MM.1S (cell line): ENCODE measurements around the gene CNIH3.

Source experiments
- DNase-seq: peaks from one replicate; pipeline ENCODE4 v3.0.0-alpha.2; 2015
- H2AFZ ChIP-seq: fragments of 300-600 bp; sonication (generic); 2 replicates; pipeline ENCODE4 v1.6.0; 2016; ENCODE audit warnings: antibody characterized with exemption, low read length
- H3F3A ChIP-seq: fragments of 300-600 bp; sonication (generic); 2 replicates; pipeline ENCODE4 v1.6.1; 2016; ENCODE audit warnings: mild to moderate bottlenecking, antibody characterized with exemption, low read length, moderate library complexity, mixed read lengths; ENCODE audit not compliant: insufficient read depth
- H3K27ac ChIP-seq: fragments of 300-600 bp; sonication (generic); 2 replicates; pipeline ENCODE4 v1.5.1; 2016; ENCODE audit warnings: mild to moderate bottlenecking, low read length
- H3K27me3 ChIP-seq: fragments of 300-600 bp; sonication (generic); replicated peaks from 2 replicates; pipeline ENCODE4 v1.6.0; 2016; ENCODE audit warnings: low read length; ENCODE audit not compliant: insufficient read depth
- H3K36me3 ChIP-seq: fragments of 300-600 bp; sonication (generic); replicated peaks from 2 replicates; pipeline ENCODE4 v1.6.1; 2016; ENCODE audit warnings: mild to moderate bottlenecking, low read length, mixed read lengths; ENCODE audit not compliant: insufficient read depth
- H3K4me1 ChIP-seq: fragments of 300-600 bp; sonication (generic); 2 replicates; pipeline ENCODE4 v1.6.1; 2016; ENCODE audit warnings: low read length, mixed read lengths
- H3K4me2 ChIP-seq: fragments of 300-600 bp; sonication (generic); 2 replicates; pipeline ENCODE4 v1.6.0; 2016; ENCODE audit warnings: low read depth, low read length
- H3K4me3 ChIP-seq: fragments of 300-600 bp; sonication (generic); 2 replicates; pipeline ENCODE4 v1.5.1; 2016; ENCODE audit warnings: low read length, mixed read lengths
- H3K79me2 ChIP-seq: fragments of 300-600 bp; sonication (generic); 2 replicates; pipeline ENCODE4 v1.6.1; 2016; ENCODE audit warnings: mixed run types, low read length, mixed read lengths
- H3K9ac ChIP-seq: fragments of 300-600 bp; sonication (generic); 2 replicates; pipeline ENCODE4 v1.6.1; 2016; ENCODE audit warnings: low read length, mixed read lengths
- H3K9me2 ChIP-seq: fragments of 300-600 bp; sonication (generic); replicated peaks from 2 replicates; pipeline ENCODE4 v1.6.1; 2016; ENCODE audit warnings: mild to moderate bottlenecking, low read length, mixed read lengths; ENCODE audit not compliant: insufficient read depth
- H3K9me3 ChIP-seq: fragments of 300-600 bp; sonication (generic); replicated peaks from 2 replicates; pipeline ENCODE4 v1.6.1; 2016; ENCODE audit warnings: mild to moderate bottlenecking, low read length, mixed read lengths; ENCODE audit not compliant: insufficient read depth
- H4K20me1 ChIP-seq: fragments of 300-600 bp; sonication (generic); 2 replicates; pipeline ENCODE4 v1.6.1; 2016; ENCODE audit warnings: mild to moderate bottlenecking, low read length, moderate library complexity, mixed read lengths; ENCODE audit not compliant: insufficient read depth
- CTCF ChIP-seq: fragments of 300-600 bp; sonication (generic); IDR thresholded peaks from 2 replicates; pipeline ENCODE4 v1.5.1; 2016; ENCODE audit warnings: antibody characterized with exemption, low read length, mixed read lengths
- EZH2 ChIP-seq: fragments of 300-600 bp; sonication (generic); optimal IDR thresholded peaks from 2 replicates; pipeline ENCODE3; 2017; ENCODE audit warnings: low read depth, mild to moderate bottlenecking, antibody characterized with exemption, low read length, mixed read lengths
- EZH2phosphoT487 ChIP-seq: fragments of 300-600 bp; sonication (generic); IDR thresholded peaks from 2 replicates; pipeline ENCODE4 v1.6.1; 2018; ENCODE audit warnings: antibody characterized with exemption, low read length

CNIH3 gene

GRCh38 chr1:224666913-224667312 lies 50.8 kb downstream of the CNIH3 start:
- Histone ChIP-seq H3K27me3 (no peaks in the 10 kb centered on the region), H2AFZ (no peak overlapping the region), H3K4me3 (no peak overlapping the region), H3F3A (no peaks in the 10 kb centered on the region), H3K27ac (no peak overlapping the region), H3K9ac (no peak overlapping the region), H3K79me2 (no peaks in the 10 kb centered on the region), H3K4me1 (no peaks in the 10 kb centered on the region), H3K36me3 (no peaks in the 10 kb centered on the region), H3K9me3 (no peaks in the 10 kb centered on the region), H3K9me2 (no peaks in the 10 kb centered on the region), H3K4me2 (no peak overlapping the region), H4K20me1 (no peaks in the 10 kb centered on the region)
- DNase-seq, result no peak
- TF ChIP-seq EZH2 (no peak), EZH2phosphoT487 (no peak), CTCF (no peak)

- no peak for TF ChIP-seq EZH2
- TF ChIP-seq EZH2phosphoT487, result no peak
- no peak for TF ChIP-seq CTCF
- no peak for DNase-seq
- Histone ChIP-seq H2AFZ (no peak overlapping the region), H3K4me3 (no peak overlapping the region), H3K9me3 (no peaks in the 10 kb centered on the region), H3K79me2 (no peaks in the 10 kb centered on the region), H3K4me2 (no peak overlapping the region), H4K20me1 (no peaks in the 10 kb centered on the region), H3K36me3 (no peaks in the 10 kb centered on the region), H3F3A (no peaks in the 10 kb centered on the region), H3K9me2 (no peaks in the 10 kb centered on the region), H3K27ac (no peak overlapping the region), H3K27me3 (no peaks in the 10 kb centered on the region), H3K4me1 (no peaks in the 10 kb centered on the region), H3K9ac (no peak overlapping the region)
Measured at GRCh38 chr1:224668984-224669383, 52.9 kb downstream of the CNIH3 start.

- no peak overlapping the region for H3K4me2 ChIP-seq
- H3K9me3 ChIP-seq, result no peaks in the 10 kb centered on the region
- H3K9ac ChIP-seq, result no peak overlapping the region
- no peaks in the 10 kb centered on the region for H3K36me3 ChIP-seq
- DNase-seq, result no peak
- H3K79me2 ChIP-seq, result no peaks in the 10 kb centered on the region
- no peaks in the 10 kb centered on the region for H3F3A ChIP-seq
- H3K4me1 ChIP-seq, result no peaks in the 10 kb centered on the region
- H3K4me3 ChIP-seq, result no peak overlapping the region
- H3K9me2 ChIP-seq, result no peaks in the 10 kb centered on the region
- H3K27me3 ChIP-seq, result no peaks in the 10 kb centered on the region
- no peak overlapping the region for H2AFZ ChIP-seq
- no peaks in the 10 kb centered on the region for H4K20me1 ChIP-seq
- no peak for TF ChIP-seq EZH2phosphoT487
- TF ChIP-seq CTCF, result no peak
- TF ChIP-seq EZH2, result no peak
- H3K27ac ChIP-seq, result no peak overlapping the region
Measured at GRCh38 chr1:224669403-224669802, 53.3 kb downstream of the CNIH3 start.
